ENCODE data around the gene JAG1.

The JAG1 gene

GRCh38 chr20:10639737-10640556, 33.9 kb downstream of the JAG1 start:
- in situ Hi-C loops (cut with MboI; ENCODE audit: low sequenced_read_pairs) = loop anchor here (25.0 kb wide), 1 partner anchor 178 kb away; no protein-coding TSS in a partner anchor

GRCh38 chr20:10639077-10639736, 34.6 kb downstream of the JAG1 start:
- in situ Hi-C loops (cut with MboI; ENCODE audit: low sequenced_read_pairs) = loop anchor here (25.0 kb wide), 1 partner anchor 177 kb away; no protein-coding TSS in a partner anchor

- in situ Hi-C loops (cut with MboI; ENCODE audit: low sequenced_read_pairs) = loop anchor here (25.0 kb wide), 1 partner anchor 175 kb away; no protein-coding TSS in a partner anchor
Measured at GRCh38 chr20:10637563-10637962, 36.2 kb downstream of the JAG1 start.

- in situ Hi-C loops (cut with MboI; ENCODE audit: low sequenced_read_pairs) = loop anchor here (25.0 kb wide), 1 partner anchor 175 kb away; no protein-coding TSS in a partner anchor
Measured at GRCh38 chr20:10637031-10637559, 36.7 kb downstream of the JAG1 start.

- in situ Hi-C loops (cut with MboI; ENCODE audit: low sequenced_read_pairs) = loop anchor here (25.0 kb wide), 1 partner anchor 174 kb away; no protein-coding TSS in a partner anchor
Measured at GRCh38 chr20:10636326-10636818, 37.4 kb downstream of the JAG1 start.

GRCh38 chr20:10635476-10636208, 38.2 kb downstream of the JAG1 start:
- in situ Hi-C loops (cut with MboI; ENCODE audit: low sequenced_read_pairs) = loop anchor here (25.0 kb wide), 1 partner anchor 173 kb away; no protein-coding TSS in a partner anchor

- in situ Hi-C loops (cut with MboI; ENCODE audit: low sequenced_read_pairs) = loop anchor here (25.0 kb wide), 1 partner anchor 173 kb away; no protein-coding TSS in a partner anchor
Measured at GRCh38 chr20:10634683-10635411, 39.0 kb downstream of the JAG1 start.

GRCh38 chr20:10634211-10634610, 39.6 kb downstream of the JAG1 start:
- in situ Hi-C loops (cut with MboI; ENCODE audit: low sequenced_read_pairs) = loop anchor here (25.0 kb wide), 1 partner anchor 172 kb away; no protein-coding TSS in a partner anchor

- in situ Hi-C loops (cut with MboI; ENCODE audit: low sequenced_read_pairs) = loop anchor here (25.0 kb wide), 1 partner anchor 171 kb away; no protein-coding TSS in a partner anchor
Measured at GRCh38 chr20:10633718-10634117, 40.1 kb downstream of the JAG1 start.

GRCh38 chr20:10632721-10633509, 40.9 kb downstream of the JAG1 start:
- in situ Hi-C loops (cut with MboI; ENCODE audit: low sequenced_read_pairs) = loop anchor here (25.0 kb wide), 1 partner anchor 171 kb away; no protein-coding TSS in a partner anchor

GRCh38 chr20:10631126-10631525, 42.7 kb downstream of the JAG1 start:
- in situ Hi-C loops (cut with MboI; ENCODE audit: low sequenced_read_pairs) = loop anchor here (25.0 kb wide), 1 partner anchor 169 kb away; no protein-coding TSS in a partner anchor

GRCh38 chr20:10629946-10630650, 43.7 kb downstream of the JAG1 start:
- in situ Hi-C loops (cut with MboI; ENCODE audit: low sequenced_read_pairs) = loop anchor here (25.0 kb wide), 1 partner anchor 168 kb away; no protein-coding TSS in a partner anchor

GRCh38 chr20:10626896-10627295, 46.9 kb downstream of the JAG1 start:
- in situ Hi-C loops (cut with MboI; ENCODE audit: low sequenced_read_pairs) = loop anchor here (25.0 kb wide), 1 partner anchor 165 kb away; no protein-coding TSS in a partner anchor

GRCh38 chr20:10625641-10626040, 48.2 kb downstream of the JAG1 start:
- in situ Hi-C loops (cut with MboI; ENCODE audit: low sequenced_read_pairs) = loop anchor here (25.0 kb wide), 1 partner anchor 163 kb away; no protein-coding TSS in a partner anchor

- in situ Hi-C loops (cut with MboI; ENCODE audit: low sequenced_read_pairs) = no loop called here
Measured at GRCh38 chr20:10622657-10623418, 51.0 kb downstream of the JAG1 start.

- in situ Hi-C loops (cut with MboI; ENCODE audit: low sequenced_read_pairs) = no loop called here
Measured at GRCh38 chr20:10621149-10621548, 52.6 kb downstream of the JAG1 start.

- in situ Hi-C loops (cut with MboI; ENCODE audit: low sequenced_read_pairs) = no loop called here
Measured at GRCh38 chr20:10619427-10619826, 54.4 kb downstream of the JAG1 start.
